WTC11 (cell line): ENCODE data around the gene FANCC. TPM values are rescaled to one million over a fixed set of nuclear protein-coding genes. Genes with fewer than 3 reads are reported as not detected.
"Not testable (repeated sequence)": the region's sequence is repeated elsewhere in the genome, so short reads cannot be mapped to it uniquely, and the experiment has no call there.

Source experiments
- ATAC-seq: fragments of 200-7000 bp; cut with Tn5 transposase; 2 replicates; pipeline ENCODE4 v1.10.0; 2021; ENCODE audit warnings: mild to moderate bottlenecking, moderate library complexity
- CTCF ChIA-PET: fragments of 300-600 bp; sonication (Branson Sonifier 250); formaldehyde crosslinking; loops from one replicate; lab custom pipeline; 2021; ENCODE audit warnings: antibody characterized with exemption; lab: Charles Lee
- POLR2A ChIA-PET: fragments of 350-600 bp; sonication (Branson Sonifier 250); formaldehyde crosslinking; loops from one replicate; lab custom pipeline; 2021; ENCODE audit warnings: antibody characterized with exemption; lab: Charles Lee
- DNase-seq: peaks from one replicate; pipeline ENCODE4 v3.0.0; 2021; ENCODE audit warnings: low spot score
- H3K27ac Mint-ChIP-seq: 2 replicates; pipeline ENCODE4 v1.8.0; 2021; ENCODE audit warnings: mixed read lengths
- H3K27me3 Mint-ChIP-seq: 2 replicates; pipeline ENCODE4 v1.8.0; 2021; ENCODE audit warnings: low read depth, mild to moderate bottlenecking, moderate library complexity, mixed read lengths
- H3K36me3 Mint-ChIP-seq: 2 replicates; pipeline ENCODE4 v1.8.0; 2021; ENCODE audit warnings: mixed read lengths
- H3K4me1 Mint-ChIP-seq: 2 replicates; pipeline ENCODE4 v1.8.0; 2022; ENCODE audit warnings: mixed read lengths
- H3K4me3 Mint-ChIP-seq: 2 replicates; pipeline ENCODE4 v1.8.0; 2021; ENCODE audit warnings: mild to moderate bottlenecking, moderate library complexity, mixed read lengths
- H3K9me3 Mint-ChIP-seq: 2 replicates; pipeline ENCODE4 v1.8.0; 2021; ENCODE audit warnings: mixed read lengths
- ATF2 ChIP-seq: sonication (generic); formaldehyde crosslinking; IDR thresholded peaks from 2 replicates; pipeline ENCODE4 v1.8.1; 2022; ENCODE audit warnings: low read depth, missing genetic modification reagents, borderline replicate concordance
- CREM ChIP-seq: sonication (generic); formaldehyde crosslinking; IDR thresholded peaks from 2 replicates; pipeline ENCODE4 v1.8.1; 2022; ENCODE audit warnings: mild to moderate bottlenecking, missing genetic modification reagents, moderate library complexity
- GABPB1 ChIP-seq: sonication (generic); formaldehyde crosslinking; IDR thresholded peaks from 2 replicates; pipeline ENCODE4 v1.8.1; 2023; ENCODE audit warnings: mild to moderate bottlenecking, missing genetic modification reagents
- HMGA2 ChIP-seq: fragments of 250-450 bp; sonication (Bioruptor Pico); IDR thresholded peaks from 2 replicates; pipeline ENCODE4 v1.4.0; 2021; ENCODE audit warnings: mild to moderate bottlenecking, moderate library complexity
- MAX ChIP-seq: sonication (generic); formaldehyde crosslinking; IDR thresholded peaks from 2 replicates; pipeline ENCODE4 v1.8.0; 2022; ENCODE audit warnings: mild to moderate bottlenecking, missing genetic modification reagents
- MYBL2 ChIP-seq: sonication (generic); formaldehyde crosslinking; IDR thresholded peaks from 2 replicates; pipeline ENCODE4 v1.8.1; 2023; ENCODE audit warnings: mild to moderate bottlenecking, moderate library complexity, missing genetic modification reagents
- NR1H2 ChIP-seq: sonication (generic); formaldehyde crosslinking; IDR thresholded peaks from 2 replicates; pipeline ENCODE4 v1.9.0; 2021; ENCODE audit warnings: mild to moderate bottlenecking, moderate library complexity, missing genetic modification reagents
- SMAD4 ChIP-seq: sonication (generic); formaldehyde crosslinking; IDR thresholded peaks from 2 replicates; pipeline ENCODE4 v1.8.0; 2022; ENCODE audit warnings: mild to moderate bottlenecking, missing genetic modification reagents
- SP1 ChIP-seq: sonication (generic); formaldehyde crosslinking; conservative IDR thresholded peaks from 2 replicates; pipeline ENCODE4 v1.8.1; 2022; ENCODE audit warnings: missing genetic modification reagents
- TEAD4 ChIP-seq: sonication (generic); formaldehyde crosslinking; IDR thresholded peaks from 2 replicates; pipeline ENCODE4 v1.8.0; 2022; ENCODE audit warnings: mild to moderate bottlenecking, missing genetic modification reagents
- ZBTB43 ChIP-seq: sonication (generic); formaldehyde crosslinking; IDR thresholded peaks from 2 replicates; pipeline ENCODE4 v1.8.1; 2023; ENCODE audit warnings: mild to moderate bottlenecking, missing genetic modification reagents
- ZNF138 ChIP-seq: sonication (generic); formaldehyde crosslinking; conservative IDR thresholded peaks from 2 replicates; pipeline ENCODE4 v1.8.1; 2022; ENCODE audit warnings: mild to moderate bottlenecking, moderate library complexity, missing genetic modification reagents
- total RNA-seq: library from RNA; stranded (reverse); gene quantifications from 3 replicates; pipeline ENCODE4 v1.2.3, GENCODE V29; 2021
- TF ChIP-seq, protein P1 (sequence below): sonication (generic); formaldehyde crosslinking; IDR thresholded peaks from 2 replicates; pipeline ENCODE4 v1.8.1; 2023; ENCODE audit warnings: mild to moderate bottlenecking, missing genetic modification reagents, moderate library complexity
- TF ChIP-seq, protein P2 (sequence below): sonication (generic); formaldehyde crosslinking; IDR thresholded peaks from 2 replicates; pipeline ENCODE4 v1.8.0; 2022; ENCODE audit warnings: mild to moderate bottlenecking, missing genetic modification reagents
- TF ChIP-seq, protein P3 (sequence below): fragments of 250-450 bp; sonication (Bioruptor Pico); IDR thresholded peaks from 2 replicates; pipeline ENCODE4 v2.1.2; 2022; ENCODE audit warnings: mild to moderate bottlenecking, moderate library complexity

Gene FANCC
- total RNA-seq, 1 experiment from 2014 or later, result 10.9 TPM

- H3K4me1 Mint-ChIP-seq, result peaks cover 3% of the 10 kb centered on the region
- no peak overlapping the region for H3K27ac Mint-ChIP-seq
- no peaks in the 10 kb centered on the region for H3K27me3 Mint-ChIP-seq
- no peak for DNase-seq
- TF ChIP-seq ZBTB43 (CRISPR knock-in tag) (no peak), TEAD4 (CRISPR knock-in tag) (no peak), CREM (CRISPR knock-in tag) (no peak)
- TF ChIP-seq, protein P1, sequence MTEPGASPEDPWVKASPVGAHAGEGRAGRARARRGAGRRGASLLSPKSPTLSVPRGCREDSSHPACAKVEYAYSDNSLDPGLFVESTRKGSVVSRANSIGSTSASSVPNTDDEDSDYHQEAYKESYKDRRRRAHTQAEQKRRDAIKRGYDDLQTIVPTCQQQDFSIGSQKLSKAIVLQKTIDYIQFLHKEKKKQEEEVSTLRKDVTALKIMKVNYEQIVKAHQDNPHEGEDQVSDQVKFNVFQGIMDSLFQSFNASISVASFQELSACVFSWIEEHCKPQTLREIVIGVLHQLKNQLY (CRISPR knock-in tag), result no peak
- ATAC-seq, result no peak; the same call in 1 of the 2 replicates
- H3K36me3 Mint-ChIP-seq, result no peaks in the 10 kb centered on the region
- ChIA-PET POLR2A (no interaction called here), CTCF (no interaction called here)
- H3K4me3 Mint-ChIP-seq, result no peak overlapping the region
- H3K9me3 Mint-ChIP-seq, result no peaks in the 10 kb centered on the region
Observed at GRCh38 chr9:95297316-95297715, 20.2 kb downstream of the FANCC start.

DNA sequence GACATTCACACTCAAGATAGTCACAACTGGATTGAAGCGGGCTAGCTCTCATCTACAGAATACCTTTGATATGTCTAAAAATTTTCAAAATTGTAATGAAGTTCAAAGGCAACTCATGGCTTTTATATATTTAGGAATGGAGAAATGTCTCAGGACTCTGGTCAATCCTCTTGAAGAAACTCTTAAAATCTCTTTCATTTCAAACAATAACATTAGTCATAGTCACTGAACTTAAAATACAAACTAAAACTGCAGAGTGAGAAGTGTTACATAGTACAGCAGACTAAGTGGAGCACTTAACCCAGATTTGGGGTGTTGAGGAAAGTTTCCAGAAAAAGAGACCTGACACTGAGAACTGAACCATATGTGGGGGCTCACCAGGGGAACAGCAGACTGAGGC, 20.7 kb downstream of the FANCC start:
- POLR2A ChIA-PET, result no interaction called here
- H3K9me3 Mint-ChIP-seq, result no peaks in the 10 kb centered on the region
- H3K27me3 Mint-ChIP-seq, result no peaks in the 10 kb centered on the region
- CTCF ChIA-PET, result no interaction called here
- no peak for ATAC-seq
- TF ChIP-seq GABPB1 (CRISPR knock-in tag) (no peak), NR1H2 (CRISPR knock-in tag) (no peak), MYBL2 (CRISPR knock-in tag) (no peak), SP1 (no peak), CREM (CRISPR knock-in tag) (no peak), HMGA2 (CRISPR knock-in tag) (no peak), ZNF138 (CRISPR knock-in tag) (no peak), ATF2 (CRISPR knock-in tag) (no peak), MAX (CRISPR knock-in tag) (no peak), ZBTB43 (CRISPR knock-in tag) (no peak), SMAD4 (no peak)
- TF ChIP-seq, protein P2, sequence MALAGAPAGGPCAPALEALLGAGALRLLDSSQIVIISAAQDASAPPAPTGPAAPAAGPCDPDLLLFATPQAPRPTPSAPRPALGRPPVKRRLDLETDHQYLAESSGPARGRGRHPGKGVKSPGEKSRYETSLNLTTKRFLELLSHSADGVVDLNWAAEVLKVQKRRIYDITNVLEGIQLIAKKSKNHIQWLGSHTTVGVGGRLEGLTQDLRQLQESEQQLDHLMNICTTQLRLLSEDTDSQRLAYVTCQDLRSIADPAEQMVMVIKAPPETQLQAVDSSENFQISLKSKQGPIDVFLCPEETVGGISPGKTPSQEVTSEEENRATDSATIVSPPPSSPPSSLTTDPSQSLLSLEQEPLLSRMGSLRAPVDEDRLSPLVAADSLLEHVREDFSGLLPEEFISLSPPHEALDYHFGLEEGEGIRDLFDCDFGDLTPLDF, result no peak
- TF ChIP-seq, protein P3, sequence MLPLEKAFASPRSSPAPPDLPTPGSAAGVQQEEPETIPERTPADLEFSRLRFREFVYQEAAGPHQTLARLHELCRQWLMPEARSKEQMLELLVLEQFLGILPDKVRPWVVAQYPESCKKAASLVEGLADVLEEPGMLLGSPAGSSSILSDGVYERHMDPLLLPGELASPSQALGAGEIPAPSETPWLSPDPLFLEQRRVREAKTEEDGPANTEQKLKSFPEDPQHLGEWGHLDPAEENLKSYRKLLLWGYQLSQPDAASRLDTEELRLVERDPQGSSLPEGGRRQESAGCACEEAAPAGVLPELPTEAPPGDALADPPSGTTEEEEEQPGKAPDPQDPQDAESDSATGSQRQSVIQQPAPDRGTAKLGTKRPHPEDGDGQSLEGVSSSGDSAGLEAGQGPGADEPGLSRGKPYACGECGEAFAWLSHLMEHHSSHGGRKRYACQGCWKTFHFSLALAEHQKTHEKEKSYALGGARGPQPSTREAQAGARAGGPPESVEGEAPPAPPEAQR (CRISPR knock-in tag), result no peak
- no peaks in the 10 kb centered on the region for H3K36me3 Mint-ChIP-seq
- no peak overlapping the region for H3K4me3 Mint-ChIP-seq
- H3K4me1 Mint-ChIP-seq, result peaks cover 3% of the 10 kb centered on the region
- no peak for DNase-seq
- no peak overlapping the region for H3K27ac Mint-ChIP-seq

DNA sequence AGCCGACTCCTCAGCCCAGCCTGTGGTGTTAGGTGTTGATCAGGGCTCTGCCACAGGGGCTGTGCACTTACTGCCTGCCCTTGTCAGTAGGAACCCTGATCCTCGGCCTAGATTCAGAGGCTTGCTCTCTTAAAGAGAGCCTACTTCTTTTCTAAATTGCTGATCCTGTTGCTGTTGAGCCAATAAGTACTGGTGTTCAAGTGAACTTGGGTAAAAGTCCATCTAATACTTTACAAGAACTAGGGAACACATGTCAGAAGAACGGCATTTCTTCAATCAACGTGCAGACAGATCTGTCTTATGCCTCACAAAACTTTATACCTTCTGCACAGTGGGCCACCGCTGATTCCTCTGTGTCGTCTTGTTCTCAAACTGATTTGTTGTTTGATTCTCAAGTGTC, 24.2 kb downstream of the FANCC start:
- CTCF ChIA-PET, H3K27me3 Mint-ChIP-seq: not testable (repeated sequence)

More for the DNA sequence above, 24.2 kb downstream of the FANCC start:
- H3K4me1 Mint-ChIP-seq, H3K27ac Mint-ChIP-seq, DNase-seq, H3K9me3 Mint-ChIP-seq, POLR2A ChIA-PET, H3K4me3 Mint-ChIP-seq, H3K36me3 Mint-ChIP-seq, ATAC-seq: not testable (repeated sequence)
